Glutamatergic neuron (in vitro differentiated cells): ENCODE data around the gene CCM2. TPM values are rescaled to one million over a fixed set of nuclear protein-coding genes. Genes with fewer than 3 reads are reported as not detected.
"Not testable (repeated sequence)": the region's sequence is repeated elsewhere in the genome, so short reads cannot be mapped to it uniquely, and the experiment has no call there.

Experiments used
- DNase-seq: peaks from one replicate; pipeline ENCODE4 v3.0.0; 2022
- H3K27ac Mint-ChIP-seq: one replicate; pipeline ENCODE4 v1.8.0; 2020; ENCODE audit warnings: mild to moderate bottlenecking, mixed read lengths, inconsistent platforms; ENCODE audit not compliant: unreplicated experiment
- H3K27me3 Mint-ChIP-seq: one replicate; pipeline ENCODE4 v1.8.0; 2020; ENCODE audit warnings: mild to moderate bottlenecking, moderate library complexity, mixed read lengths, inconsistent platforms; ENCODE audit not compliant: unreplicated experiment
- H3K36me3 Mint-ChIP-seq: one replicate; pipeline ENCODE4 v1.8.0; 2020; ENCODE audit warnings: mild to moderate bottlenecking, mixed read lengths, inconsistent platforms; ENCODE audit not compliant: unreplicated experiment
- H3K4me1 Mint-ChIP-seq: one replicate; pipeline ENCODE4 v1.8.0; 2020; ENCODE audit warnings: mild to moderate bottlenecking, low read depth, mixed read lengths, inconsistent platforms; ENCODE audit not compliant: unreplicated experiment
- H3K4me3 Mint-ChIP-seq: one replicate; pipeline ENCODE4 v1.8.0; 2020; ENCODE audit warnings: mild to moderate bottlenecking, mixed read lengths, inconsistent platforms; ENCODE audit not compliant: unreplicated experiment
- H3K9me3 Mint-ChIP-seq: one replicate; pipeline ENCODE4 v1.8.0; 2020; ENCODE audit warnings: mild to moderate bottlenecking, moderate library complexity, mixed read lengths, inconsistent platforms; ENCODE audit not compliant: unreplicated experiment
- CTCF ChIP-seq: fragments of 200-600 bp; sonication (generic); IDR thresholded peaks from one replicate; pipeline ENCODE4 v1.5.0; 2021; ENCODE audit not compliant: partially characterized antibody, unreplicated experiment
- total RNA-seq: library from RNA; stranded (reverse); fragmentation: NEBNext Ultra II Directional; extraction: Animal tissue kit (Norgen Biotek cat#: 25700); gene quantifications from one replicate; pipeline ENCODE4 v1.2.1, GENCODE V29; 2021; ENCODE audit not compliant: unreplicated experiment

CCM2 gene
- total RNA-seq, 1 donor from 2014 or later: 92.6 TPM

- no peak for DNase-seq
- H3K36me3 Mint-ChIP-seq: no peaks in the 10 kb centered on the region
- H3K27me3 Mint-ChIP-seq: peaks cover 8% of the 10 kb centered on the region
- TF ChIP-seq CTCF: no peak
- H3K4me1 Mint-ChIP-seq: peaks cover 2% of the 10 kb centered on the region
- no peak overlapping the region for H3K27ac Mint-ChIP-seq
- no peak overlapping the region for H3K4me3 Mint-ChIP-seq
- peaks cover 10% of the 10 kb centered on the region for H3K9me3 Mint-ChIP-seq
Observed at GRCh38 chr7:45107356-45107755, 107.4 kb downstream of the CCM2 start.

DNA sequence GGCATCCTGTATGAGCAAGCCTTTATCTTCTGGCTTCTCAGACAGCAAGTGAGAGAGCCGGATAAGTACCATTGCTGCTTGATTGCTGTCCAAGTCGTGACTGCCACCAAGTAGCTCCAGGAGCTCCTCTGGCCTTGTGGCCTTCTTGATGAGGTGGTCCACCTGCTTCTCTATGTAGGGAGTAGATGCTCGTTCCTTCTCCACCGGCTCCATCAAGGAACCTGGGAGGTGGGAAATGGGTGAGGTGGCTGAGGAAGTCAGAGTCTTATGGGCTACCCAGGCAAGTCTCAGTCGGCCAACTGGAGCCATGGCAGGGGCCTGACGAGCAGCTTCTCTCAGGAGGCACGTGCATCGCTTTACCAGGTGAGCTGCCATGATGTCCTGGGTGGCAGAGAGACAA, 108.9 kb downstream of the CCM2 start:
- no peak for TF ChIP-seq CTCF
- Mint-ChIP-seq H3K4me3 (no peak overlapping the region), H3K36me3 (no peaks in the 10 kb centered on the region), H3K27me3 (peaks cover 8% of the 10 kb centered on the region), H3K27ac (no peak overlapping the region), H3K9me3 (peaks cover 13% of the 10 kb centered on the region), H3K4me1 (peaks cover 5% of the 10 kb centered on the region)
- no peak for DNase-seq

DNA sequence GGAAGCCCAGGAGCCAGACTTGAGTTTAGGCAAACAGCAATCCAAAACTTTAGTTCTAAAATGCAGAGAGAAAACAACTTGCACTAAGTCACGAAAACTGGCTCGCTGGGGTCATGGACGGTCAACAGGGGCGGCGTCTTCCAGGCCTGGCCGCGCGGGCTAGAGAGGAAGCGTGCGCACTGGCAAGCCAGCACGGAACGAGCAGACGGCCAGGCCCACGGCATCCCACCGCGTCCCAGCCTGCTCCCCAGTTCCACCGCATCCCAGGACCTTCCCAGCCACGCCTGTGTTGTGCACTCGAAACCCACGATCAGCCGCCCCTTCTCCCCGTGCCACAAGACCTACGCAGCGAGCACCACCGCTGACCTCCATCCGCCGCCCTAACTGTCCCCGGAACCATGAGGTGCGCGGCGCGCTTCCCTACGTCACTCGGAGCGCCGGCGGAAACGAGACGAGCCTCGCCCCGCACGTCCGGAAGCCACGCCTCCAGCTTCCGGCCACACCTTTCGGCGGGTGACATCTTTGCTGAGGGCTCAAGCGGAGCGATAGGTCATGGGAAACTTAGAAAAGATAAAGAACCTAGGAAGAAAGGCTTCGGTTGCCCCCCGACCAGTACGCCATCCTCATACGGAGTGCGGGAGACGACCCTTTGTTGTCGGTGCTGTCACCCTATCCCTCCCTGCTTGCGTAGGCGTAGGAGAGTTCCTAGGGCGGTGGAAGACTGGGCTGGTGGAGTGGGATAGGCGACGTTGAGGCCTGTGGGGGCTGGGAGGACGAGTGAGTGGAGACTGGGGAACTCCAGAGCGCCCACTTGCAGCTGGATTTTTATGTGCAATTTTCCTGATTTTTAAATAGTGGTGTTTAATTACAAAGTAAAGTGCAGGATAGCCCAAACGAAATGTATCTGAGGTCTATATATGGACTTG, 111.6 kb downstream of the CCM2 start, which contains the start of gene TBRG4:
TSS of gene TBRG4 (minus strand) at position 400 of the 926 bp plus-strand sequence. CDS start 2,460 bp downstream, outside the sequence.
- H3K4me3 Mint-ChIP-seq: peak within 1 kb of the TSS; percentile 99
- peaks cover 8% of the 10 kb centered on the region for H3K27me3 Mint-ChIP-seq
- H3K36me3 Mint-ChIP-seq: no peaks in the 10 kb centered on the region
- peaks cover 5% of the 10 kb centered on the region for H3K4me1 Mint-ChIP-seq
- H3K27ac Mint-ChIP-seq: peak within 1 kb of the TSS; percentile 92
- TF ChIP-seq CTCF: no peak
- DNase-seq: peak; percentile 96
- H3K9me3 Mint-ChIP-seq: peaks cover 13% of the 10 kb centered on the region

DNA sequence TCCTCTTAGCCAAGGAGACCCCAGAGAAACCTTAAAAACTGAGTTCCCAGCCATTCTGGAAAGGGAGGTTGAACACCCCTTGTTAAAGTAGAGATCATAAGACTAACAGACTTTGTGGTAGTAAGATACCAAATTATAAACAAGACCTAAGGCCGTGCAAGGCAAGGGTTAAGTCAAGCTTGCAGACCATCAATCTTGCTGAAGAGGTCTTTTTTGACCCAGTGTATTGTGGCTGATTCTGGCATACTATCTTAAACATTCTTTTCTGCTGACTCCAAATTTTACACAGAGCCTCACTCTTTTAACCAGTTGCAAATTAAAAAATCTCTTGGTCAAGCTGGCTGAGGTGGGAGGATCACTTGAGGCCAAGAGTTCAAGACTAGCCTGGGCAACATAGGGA, 112.6 kb downstream of the CCM2 start:
- H3K27me3 Mint-ChIP-seq: peaks cover 9% of the 10 kb centered on the region
- DNase-seq: no peak
- no peaks in the 10 kb centered on the region for H3K36me3 Mint-ChIP-seq
- H3K9me3 Mint-ChIP-seq: peaks cover 13% of the 10 kb centered on the region
- TF ChIP-seq CTCF: no peak
- peaks cover 5% of the 10 kb centered on the region for H3K4me1 Mint-ChIP-seq
- H3K4me3 Mint-ChIP-seq: peak overlapping the region; percentile 99
- peak overlapping the region; percentile 92 for H3K27ac Mint-ChIP-seq

DNA sequence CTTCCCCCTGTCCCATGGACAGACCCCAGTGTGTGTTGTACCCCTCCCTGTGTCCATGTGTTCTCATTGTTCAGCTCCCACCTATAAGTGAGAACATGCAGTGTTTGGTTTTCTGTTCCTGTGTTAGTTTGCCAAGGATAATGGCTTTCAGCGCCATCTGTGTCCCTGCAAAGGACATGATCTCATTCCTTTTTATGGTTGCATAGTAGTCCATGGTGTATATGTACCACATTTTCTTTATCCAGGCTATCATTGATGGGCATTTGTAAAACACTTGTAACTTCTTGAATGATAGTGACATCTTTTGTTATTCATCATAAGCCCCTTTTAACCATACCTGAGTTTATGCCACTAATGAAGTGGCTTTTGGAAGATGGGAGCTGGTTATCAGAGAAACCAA, 114.3 kb downstream of the CCM2 start:
- DNase-seq, H3K36me3 Mint-ChIP-seq, H3K4me3 Mint-ChIP-seq, H3K27ac Mint-ChIP-seq, H3K4me1 Mint-ChIP-seq: not testable (repeated sequence)
- H3K9me3 Mint-ChIP-seq: peaks cover 13% of the 10 kb centered on the region
- peaks cover 14% of the 10 kb centered on the region for H3K27me3 Mint-ChIP-seq
